Suprapubic skin (tissue), 4 donors: Measurements from ENCODE around the gene HOXB8.

Experiments used
- CTCF ChIP-seq, 2 donors: fragments of 200-600 bp in 1 of 2; fragments of 450-650 bp in 1 of 2; sonication (generic) in 1 of 2; IDR thresholded peaks; one replicate each; pipeline ENCODE4 v1.5.1; 2016 to 2019; ENCODE audit warnings: antibody characterized with exemption in 2 of 2, mild to moderate bottlenecking in 1 of 2, moderate library complexity in 1 of 2
- EP300 ChIP-seq: sonication (generic); formaldehyde crosslinking; IDR thresholded peaks from one replicate; pipeline ENCODE4 v1.6.1; 2017; ENCODE audit warnings: antibody characterized with exemption
- POLR2A ChIP-seq, 2 donors: fragments of 450-650 bp; IDR thresholded peaks; one replicate each; pipeline ENCODE4 v1.6.1; 2017; ENCODE audit warnings: antibody characterized with exemption in 2 of 2, mild to moderate bottlenecking in 2 of 2, moderate library complexity in 2 of 2
- POLR2AphosphoS5 ChIP-seq, 3 donors: sonication (generic); formaldehyde crosslinking; IDR thresholded peaks; one replicate each; pipeline ENCODE4 v1.6.1; 2017; ENCODE audit warnings: antibody characterized with exemption in 3 of 3

- no peak for TF ChIP-seq CTCF (IDR thresholded peaks at IDR 0.05)
- no peak for TF ChIP-seq POLR2A (IDR thresholded peaks at IDR 0.05)
- no peak for TF ChIP-seq POLR2AphosphoS5 (IDR thresholded peaks at IDR 0.05)
- no peak for TF ChIP-seq EP300
Measured at GRCh38 chr17:48641541-48642058, 26.5 kb upstream of the HOXB8 start.
